Lung (tissue), 12 donors: ENCODE measurements around the gene GNA12. TPM values are rescaled to one million over a fixed set of nuclear protein-coding genes. Genes with fewer than 3 reads are reported as not detected.

ENCODE experiments used
- ATAC-seq: fragments of 200-7000 bp; cut with Tn5 transposase; one replicate; pipeline ENCODE4 v1.9.1; 2020; ENCODE audit warnings: moderate number of reproducible peaks; ENCODE audit not compliant: insufficient read depth, low FRiP score
- DNase-seq, 3 donors: peaks; one replicate each; pipeline ENCODE4 v3.0.0-alpha.2; 2013 to 2017
- H3K27ac ChIP-seq, 2 donors: one replicate each; pipeline ENCODE4 v1.5.1; 2013; ENCODE audit warnings: mild to moderate bottlenecking in 2 of 2, moderate library complexity in 2 of 2, control low read depth in 1 of 2, inconsistent platforms in 1 of 2, low read depth in 1 of 2, low read length in 1 of 2
- H3K27me3 ChIP-seq, 3 donors: one replicate each; pipeline ENCODE4 v1.5.1; 2013; ENCODE audit warnings: low read length in 2 of 3; ENCODE audit not compliant: control insufficient read depth in 3 of 3, insufficient read depth in 3 of 3
- H3K36me3 ChIP-seq, 4 donors: one replicate each; pipeline ENCODE4 v1.5.1; 2013; ENCODE audit warnings: low read length in 4 of 4, mild to moderate bottlenecking in 1 of 4, moderate library complexity in 1 of 4; ENCODE audit not compliant: control insufficient read depth in 4 of 4, insufficient read depth in 4 of 4
- H3K4me1 ChIP-seq, 5 donors: one replicate each; pipeline ENCODE4 v1.5.1; 2013; ENCODE audit warnings: low read length in 5 of 5, mild to moderate bottlenecking in 2 of 5, moderate library complexity in 1 of 5; ENCODE audit not compliant: control insufficient read depth in 5 of 5, insufficient read depth in 5 of 5
- H3K4me3 ChIP-seq: one replicate; pipeline ENCODE4 v1.5.1; 2013; ENCODE audit warnings: mild to moderate bottlenecking, control low read depth, moderate library complexity
- H3K9ac ChIP-seq, 2 donors: one replicate each; pipeline ENCODE4 v1.5.1; 2013; ENCODE audit warnings: low read length in 2 of 2, control low read depth in 1 of 2; ENCODE audit not compliant: insufficient read depth in 1 of 2
- H3K9me3 ChIP-seq, 4 donors: one replicate each; pipeline ENCODE4 v1.5.1; 2013; ENCODE audit warnings: low read length in 3 of 4, mild to moderate bottlenecking in 1 of 4, moderate library complexity in 1 of 4; ENCODE audit not compliant: control insufficient read depth in 4 of 4, insufficient read depth in 3 of 4
- CTCF ChIP-seq: IDR thresholded peaks from 2 replicates; pipeline ENCODE4 v1.5.1; 2012; ENCODE audit warnings: mild to moderate bottlenecking; ENCODE audit errors: control extremely low read depth, extremely low read depth
- WGBS, 2 donors: extraction: QIAGEN DNeasy Blood & Tissue Kit; methylation state at CpG; one replicate each; pipeline ENCODE4 v1.1.7; 2013; 5-methylcytosine and 5-hydroxymethylcytosine counted together
- polyA plus RNA-seq, 2 donors: library from polyadenylated mRNA; stranded (reverse); fragments of 200-250 nt; gene quantifications; one replicate each; pipeline ENCODE4 v1.2.1, GENCODE V29; 2013
- total RNA-seq, 2 donors: library from RNA; depleted of rRNA in 1 of 2; stranded (reverse); fragments of >200 nt in 1 of 2; gene quantifications; one replicate each; pipeline ENCODE4 v1.2.1, GENCODE V29; 2014 to 2021
- donor health status: control.
- donor health status: control.
- donor health status: Bipolar disorder and iron deficiency.
- donor health status: healthy.
- donor health status: DM: yes; HTN: yes; CAD: no.

GNA12 gene
- total and polyA plus RNA-seq, 4 donors: 11.0 to 51.9 (median 33.5) TPM

DNA sequence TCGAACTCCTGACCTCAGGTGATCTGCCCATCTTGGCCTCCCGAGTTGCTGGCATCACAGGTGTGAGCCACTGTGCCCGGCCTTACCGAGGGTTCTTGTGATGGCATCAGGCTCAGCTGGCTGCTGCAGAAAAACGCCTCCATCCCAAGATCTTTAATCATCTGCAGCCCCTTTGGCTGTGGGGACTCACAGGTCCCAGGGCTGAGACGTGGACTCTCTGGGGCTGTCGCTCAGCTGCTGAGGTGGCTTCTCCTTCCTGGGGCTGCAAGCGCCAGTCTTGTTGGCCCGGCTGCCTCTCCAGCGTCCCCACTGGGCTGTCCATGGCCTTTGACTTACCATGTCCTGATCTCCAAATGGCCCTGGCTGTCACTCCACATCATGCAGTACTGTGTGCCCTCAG is 136.1 kb downstream of the GNA12 start:
- no peak for ATAC-seq
- peaks cover 0 to 11% (median 8%) of the 10 kb centered on the region in 5 donors for H3K4me1 ChIP-seq
- no peaks in the 10 kb centered on the region for H3K27me3 ChIP-seq
- 90 to 96% methylated on average over 10 of the region's 10 CpGs for WGBS, 2 donors
- no peak overlapping the region for H3K27ac ChIP-seq
- DNase-seq: no peak
- TF ChIP-seq CTCF: no peak
- no peak overlapping the region for H3K9ac ChIP-seq
- H3K36me3 ChIP-seq: peaks cover 0 to 4% (median 0%) of the 10 kb centered on the region in 4 donors
- no peak overlapping the region for H3K4me3 ChIP-seq
- H3K9me3 ChIP-seq: no peaks in the 10 kb centered on the region

- Histone ChIP-seq H3K4me3 (no peak overlapping the region), H3K27ac (no peak overlapping the region), H3K9me3 (no peaks in the 10 kb centered on the region), H3K27me3 (no peaks in the 10 kb centered on the region), H3K4me1 (peaks cover 0 to 7% (median 6%) of the 10 kb centered on the region in 5 donors), H3K9ac (no peak overlapping the region), H3K36me3 (peaks cover 0 to 4% (median 0%) of the 10 kb centered on the region in 4 donors)
- no peak for TF ChIP-seq CTCF
- WGBS, 2 donors: 72 to 73% methylated on average over 8 of the region's 8 CpGs
- ATAC-seq: no peak
- no peak for DNase-seq
Measured at GRCh38 chr7:2707481-2707880, 136.6 kb downstream of the GNA12 start.

DNA sequence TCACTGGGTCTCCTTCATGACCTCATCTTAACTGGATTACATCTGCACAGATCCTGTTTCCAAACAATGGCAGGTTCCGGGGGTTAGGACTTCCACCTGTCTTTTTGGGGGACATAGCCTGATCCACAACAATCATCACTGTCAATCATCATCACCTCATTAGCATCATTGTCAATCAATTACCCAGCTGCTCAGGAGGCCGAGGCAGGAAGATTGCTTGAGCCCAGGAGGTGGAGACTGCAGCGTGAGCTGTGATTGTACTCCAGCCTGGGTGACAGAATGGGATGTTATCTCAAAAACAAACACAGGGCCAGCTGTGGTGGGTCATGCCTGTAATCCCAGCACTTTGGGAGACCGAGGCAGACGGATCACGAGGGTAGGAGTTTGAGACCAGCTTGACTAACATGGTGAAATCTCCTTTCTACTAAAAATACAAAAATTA is 137.4 kb downstream of the GNA12 start:
- Histone ChIP-seq H3K27me3 (no peaks in the 10 kb centered on the region), H3K9me3 (no peaks in the 10 kb centered on the region), H3K4me1 (peaks cover 0 to 9% (median 2%) of the 10 kb centered on the region in 5 donors), H3K27ac (no peak overlapping the region), H3K4me3 (no peak overlapping the region), H3K36me3 (peaks cover 0 to 4% (median 0%) of the 10 kb centered on the region in 4 donors), H3K9ac (no peak overlapping the region)
- ATAC-seq (no peak), DNase-seq (peak; percentile 59 to 62 (median 60))
- TF ChIP-seq CTCF: no peak
- 70 to 76% methylated on average over 6 of the region's 6 CpGs for WGBS, 2 donors
